NCI-H1694 (cell line): ENCODE data around the gene BAG2.

Source experiments
- DNase-seq: peaks from one replicate; lab custom pipeline; 2025; lab: John Stamatoyannopoulos, UW

Gene BAG2

DNA sequence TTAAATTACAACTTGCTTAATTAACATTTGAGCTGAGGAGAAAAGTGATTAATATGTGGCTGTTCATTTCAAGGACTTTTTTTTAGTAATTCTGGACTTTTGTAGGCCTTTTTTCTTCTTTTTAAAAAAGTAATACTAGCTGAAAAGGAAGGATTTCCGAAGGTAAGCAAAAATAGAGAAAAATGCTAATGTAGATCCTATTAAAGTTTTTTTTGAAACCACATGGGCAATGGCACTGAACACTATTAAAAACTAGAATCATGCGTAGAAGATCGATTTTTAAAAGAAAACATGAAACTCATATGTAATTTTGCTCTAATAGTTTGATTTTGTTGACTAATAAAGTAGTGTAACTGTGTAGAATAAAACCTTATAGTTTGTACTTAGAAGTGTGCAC lies 2.4 kb downstream of the BAG2 start:
- no peak for DNase-seq

DNA sequence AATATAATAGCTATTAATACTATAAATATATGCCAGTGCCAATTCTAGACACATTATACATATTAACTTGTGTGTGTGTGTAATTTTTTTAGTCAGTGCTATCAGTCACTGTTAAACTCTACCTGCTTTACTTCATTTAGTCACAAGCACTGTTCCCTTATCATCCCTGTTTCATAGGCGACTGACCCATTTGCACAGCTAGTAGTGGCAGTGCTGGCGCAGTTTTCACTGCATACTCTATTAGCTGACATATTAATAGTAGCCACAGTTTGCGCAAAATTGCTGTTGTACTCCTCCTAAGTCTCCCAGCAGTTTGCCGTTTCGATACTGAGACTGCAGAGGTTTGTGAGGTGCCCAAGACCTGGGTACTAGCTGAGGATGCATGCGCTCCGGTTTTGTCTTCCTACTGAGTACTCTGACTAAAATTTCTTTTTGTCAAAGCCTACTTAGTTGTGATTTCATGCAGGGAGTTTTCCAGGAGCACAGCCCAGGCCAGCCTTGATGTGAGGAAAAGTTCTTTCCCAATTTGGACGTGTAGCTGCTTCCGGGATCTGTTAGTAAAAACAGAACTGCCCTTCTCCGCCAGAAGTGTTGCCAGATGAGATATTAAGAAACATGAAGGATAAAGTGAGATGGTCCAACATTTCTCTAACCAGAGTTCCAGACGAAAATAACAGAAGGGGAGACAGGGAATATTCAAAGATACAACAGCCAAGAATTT lies 5.6 kb downstream of the BAG2 start:
- DNase-seq: no peak

DNA sequence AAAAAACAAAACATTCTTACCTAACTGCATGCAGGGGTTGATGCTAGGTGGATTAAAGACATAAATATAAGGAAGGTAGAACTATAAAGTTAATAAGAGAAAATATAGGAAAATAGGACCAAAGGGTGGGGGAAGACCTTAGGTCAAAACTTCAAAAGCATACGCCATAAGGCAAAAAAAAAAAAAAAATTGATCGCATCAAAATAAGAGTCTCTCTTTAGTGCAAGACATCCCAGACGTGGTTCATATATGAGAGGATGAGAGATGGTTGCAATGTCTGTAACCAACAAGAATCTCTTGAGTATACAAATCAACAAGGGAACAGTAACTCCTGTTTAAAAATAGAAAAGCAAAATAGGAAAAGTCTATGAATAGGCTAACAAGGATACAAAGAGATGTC lies 8.5 kb downstream of the BAG2 start:
- DNase-seq: no peak

DNA sequence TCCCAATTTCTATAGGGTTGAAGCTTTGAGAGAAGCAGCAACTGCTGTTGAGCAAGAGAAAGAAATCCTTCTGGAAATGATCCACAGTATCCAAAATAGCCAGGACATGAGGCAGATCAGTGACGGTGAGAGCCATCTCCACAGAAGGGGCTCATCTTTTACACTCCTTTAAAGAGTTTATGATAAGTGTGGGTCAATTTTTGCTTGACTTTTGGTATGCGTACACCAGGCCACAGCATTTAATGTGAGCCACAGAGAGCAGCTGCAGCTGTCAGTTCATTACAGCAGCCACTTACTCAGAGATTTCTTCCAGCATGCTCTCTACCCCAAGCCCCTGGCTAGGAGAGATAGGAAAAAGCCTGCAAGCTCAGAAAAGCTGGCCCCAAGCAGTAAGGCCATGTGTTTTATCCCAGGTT lies 9.9 kb downstream of the BAG2 start:
- DNase-seq: no peak

DNA sequence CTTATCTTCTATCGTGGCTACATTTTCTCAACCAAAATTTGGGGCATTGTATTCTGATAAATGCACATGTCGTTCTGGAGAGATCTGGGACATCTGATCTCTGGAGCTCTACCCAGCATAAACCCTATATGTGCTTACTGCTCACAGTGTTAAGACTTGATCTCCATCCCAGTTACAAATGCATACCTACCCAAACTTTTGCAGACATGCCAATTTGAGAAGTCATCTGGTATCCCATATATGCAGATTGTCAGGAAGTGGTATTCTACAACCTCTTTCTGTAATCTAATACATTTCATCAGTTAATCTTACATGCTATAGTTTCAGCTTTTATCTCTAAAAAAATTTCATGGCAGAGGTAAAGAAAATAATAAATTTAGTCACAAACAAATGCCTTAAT lies 11.2 kb downstream of the BAG2 start:
- DNase-seq: no peak

DNA sequence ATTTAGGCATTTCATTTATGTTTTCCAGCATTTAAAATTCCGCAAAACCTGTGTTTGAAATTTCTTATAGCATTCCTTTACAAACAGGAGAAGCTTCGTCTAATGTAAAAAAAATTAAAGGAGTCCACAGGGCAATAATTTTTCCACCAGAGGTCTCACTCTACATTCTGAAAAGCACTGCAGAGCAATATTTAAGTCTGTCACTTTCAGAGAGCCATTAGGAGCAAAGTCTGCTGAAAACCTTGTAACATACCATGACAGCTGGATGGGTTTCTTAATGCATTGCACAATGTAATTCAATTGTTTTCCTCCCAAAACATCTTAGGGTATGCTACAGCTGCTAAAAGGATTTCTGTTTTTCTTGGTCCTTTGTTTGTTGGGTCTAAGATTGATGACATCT lies 18.0 kb downstream of the BAG2 start:
- no peak for DNase-seq

DNA sequence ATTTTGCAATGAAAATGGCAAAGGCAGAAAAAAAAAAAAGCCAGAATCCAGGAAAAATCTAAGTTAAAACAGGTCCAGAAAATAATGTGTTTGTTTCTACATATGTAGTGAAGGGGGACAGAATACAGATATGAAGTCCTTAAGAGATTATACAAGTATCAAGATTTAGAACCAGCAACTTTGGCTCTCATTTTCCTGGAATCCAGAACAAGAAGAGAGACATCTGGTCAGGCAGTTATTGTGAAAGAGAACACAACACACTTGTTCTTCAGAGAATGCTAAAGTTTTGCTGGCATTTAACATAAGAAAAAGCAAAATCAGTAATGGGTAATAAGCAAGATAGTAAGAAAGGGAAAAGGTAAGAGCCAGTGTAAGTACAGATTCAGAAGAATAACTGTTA lies 21.1 kb downstream of the BAG2 start:
- DNase-seq: no peak

DNA sequence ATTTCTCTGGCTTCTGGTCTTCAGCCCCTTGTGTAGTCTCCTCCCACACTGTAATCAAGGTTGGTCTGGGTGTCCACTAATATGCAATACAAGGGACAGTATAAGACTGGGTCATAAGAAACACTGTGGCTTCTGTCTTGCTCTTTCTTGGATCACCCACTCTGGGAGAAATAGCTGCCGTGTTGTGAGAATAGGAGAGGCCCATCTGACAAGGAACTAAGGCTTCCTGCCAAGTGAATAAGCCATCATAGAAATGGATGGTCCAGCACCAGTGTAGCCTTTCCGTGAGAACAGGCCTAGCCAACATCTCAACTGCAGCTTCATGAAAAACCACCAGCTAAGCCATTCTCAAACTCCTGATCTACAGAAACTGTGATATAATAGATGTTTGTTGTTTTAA lies 23.3 kb downstream of the BAG2 start:
- DNase-seq: no peak

DNA sequence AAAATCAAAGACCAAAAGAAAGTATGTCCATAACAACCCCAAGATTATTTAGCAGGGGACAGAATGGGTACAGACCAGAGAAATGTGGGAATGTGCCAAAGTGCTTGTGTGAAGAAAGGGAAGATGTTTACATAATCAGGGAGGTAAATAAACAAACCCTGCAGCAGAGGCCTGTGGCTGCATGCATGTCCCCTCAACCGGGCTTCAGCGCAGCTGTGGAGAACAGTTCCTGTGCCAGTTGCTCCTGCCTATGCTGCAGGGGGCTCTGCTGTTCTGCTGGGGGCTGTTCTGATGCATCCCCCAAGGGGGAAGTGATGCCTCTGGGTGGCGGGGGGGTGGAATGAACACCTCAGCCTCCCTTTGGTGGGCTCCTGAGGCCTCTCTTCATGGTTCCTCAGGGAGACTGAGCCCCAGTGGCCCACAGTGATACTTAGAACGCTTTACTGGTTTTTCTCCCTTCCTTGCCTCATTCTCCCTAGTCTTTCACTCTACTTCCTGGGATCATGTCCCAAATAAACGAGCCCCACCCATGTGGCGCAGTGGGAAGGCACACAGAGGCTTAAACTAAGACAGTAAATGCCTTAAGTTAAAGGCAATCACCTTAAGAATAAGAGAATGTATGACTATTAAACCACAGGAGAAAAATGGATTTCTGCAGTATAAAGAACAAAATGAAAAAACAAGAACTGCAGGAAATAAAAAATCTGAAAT lies 27.0 kb downstream of the BAG2 start:
- no peak for DNase-seq

DNA sequence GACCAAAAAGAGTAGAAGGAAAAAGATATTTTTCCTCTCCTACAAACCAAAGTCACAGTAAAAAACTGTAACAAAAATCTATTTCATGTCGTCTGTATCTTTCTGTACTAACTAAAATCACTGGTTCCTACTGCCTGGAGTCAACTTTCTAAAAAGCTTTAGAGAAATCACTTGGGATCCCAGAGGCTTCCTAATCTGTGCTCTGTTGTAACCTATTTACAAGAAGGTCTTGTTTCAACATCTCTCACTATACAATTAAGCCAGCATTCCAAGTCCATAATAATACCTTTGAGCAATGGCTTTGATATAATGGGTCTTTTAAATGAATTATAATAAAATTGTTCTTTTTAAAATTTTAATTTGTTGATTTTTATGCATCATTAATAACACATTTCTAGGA lies 29.6 kb downstream of the BAG2 start:
- no peak for DNase-seq

DNA sequence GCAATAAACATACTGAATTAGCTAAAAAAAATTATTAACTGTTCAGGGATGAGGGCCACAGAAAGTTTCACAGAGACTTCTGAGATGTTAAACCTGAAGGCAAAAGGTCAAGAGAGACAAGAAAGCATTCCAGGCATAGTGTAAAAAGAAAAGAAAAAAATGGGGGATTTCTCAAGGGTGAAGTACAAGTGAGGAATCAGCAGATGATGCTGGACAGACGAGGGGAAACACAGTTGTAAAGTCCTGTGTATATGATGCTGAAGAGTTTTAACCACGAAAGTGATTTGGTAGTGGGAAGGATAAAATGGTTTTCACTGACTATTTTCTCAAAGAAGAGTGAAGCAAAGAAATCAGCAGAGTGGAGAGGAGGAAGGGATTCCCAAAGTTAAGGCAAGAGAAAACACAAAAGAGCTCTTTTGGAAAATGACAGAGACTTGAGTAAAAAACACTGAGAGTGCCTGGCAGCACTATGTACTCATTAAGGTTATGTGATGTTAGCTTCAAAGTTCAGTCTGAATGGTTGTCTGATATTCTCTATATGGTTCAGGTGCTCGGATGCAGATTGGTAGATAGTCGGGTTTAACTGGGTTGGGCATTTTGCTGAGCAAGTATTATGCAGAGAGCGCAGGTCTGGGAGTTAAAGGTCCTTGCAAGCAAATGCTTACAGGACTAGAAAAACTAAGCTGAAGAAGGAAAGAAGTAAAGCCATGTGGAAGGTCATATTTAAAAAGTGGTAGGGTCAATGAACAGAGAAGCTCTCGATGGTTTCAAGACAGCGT lies 33.6 kb downstream of the BAG2 start:
- DNase-seq: no peak

DNA sequence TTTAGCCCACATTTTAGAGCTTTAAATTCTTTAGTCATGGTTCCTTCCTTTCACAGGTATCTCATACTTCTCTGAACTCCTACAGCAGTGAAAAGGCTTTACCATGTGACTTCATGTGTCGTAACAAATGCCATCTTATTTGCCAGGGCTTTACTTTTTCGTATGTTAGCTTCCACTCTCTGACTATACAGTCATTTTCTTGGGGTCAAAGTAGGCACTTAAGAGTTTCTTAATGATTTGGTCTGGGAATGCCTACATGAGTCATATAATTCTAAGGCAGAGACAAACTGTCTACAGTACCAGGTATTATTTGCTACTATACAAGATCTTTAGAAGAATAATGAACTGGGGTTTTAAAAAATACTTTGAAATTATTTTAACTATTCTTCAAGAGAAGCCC lies 35.0 kb downstream of the BAG2 start:
- DNase-seq: no peak

DNA sequence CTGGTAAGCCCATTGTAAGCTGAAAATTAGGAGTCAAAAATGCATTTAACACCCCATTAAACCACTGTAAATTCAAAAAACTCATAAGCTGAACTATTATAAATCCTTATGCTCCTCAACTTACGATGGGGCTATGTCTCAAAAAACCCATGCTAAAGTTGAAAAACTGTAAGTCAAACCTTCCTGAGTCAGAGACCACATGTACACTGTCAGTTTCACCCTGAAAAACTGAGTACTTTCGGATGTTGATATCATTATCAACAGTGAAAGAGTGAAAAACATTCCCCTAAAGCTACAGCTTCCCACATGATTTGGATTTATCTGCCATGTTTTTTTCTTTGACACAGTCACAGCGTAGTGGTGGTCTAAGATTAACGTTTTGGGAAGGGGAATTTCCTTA lies 35.7 kb downstream of the BAG2 start:
- no peak for DNase-seq

DNA sequence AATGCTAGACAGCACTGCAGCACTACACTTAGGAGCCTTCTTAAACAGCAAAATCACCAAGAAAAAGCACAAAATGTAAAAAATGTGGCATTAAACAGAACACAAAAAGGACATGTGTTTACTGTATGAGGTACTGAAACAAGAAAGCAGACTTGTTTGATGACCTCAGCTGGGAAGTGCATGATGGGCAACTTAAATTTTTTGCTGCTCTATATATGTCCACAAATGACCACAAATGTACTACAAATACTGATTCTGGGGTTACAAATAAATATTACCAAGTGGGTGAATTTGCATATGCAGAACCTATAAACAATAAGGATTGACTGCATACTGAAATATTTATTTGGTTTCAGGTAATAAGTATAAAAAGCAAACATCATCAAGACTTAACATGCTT lies 36.9 kb downstream of the BAG2 start:
- no peak for DNase-seq

DNA sequence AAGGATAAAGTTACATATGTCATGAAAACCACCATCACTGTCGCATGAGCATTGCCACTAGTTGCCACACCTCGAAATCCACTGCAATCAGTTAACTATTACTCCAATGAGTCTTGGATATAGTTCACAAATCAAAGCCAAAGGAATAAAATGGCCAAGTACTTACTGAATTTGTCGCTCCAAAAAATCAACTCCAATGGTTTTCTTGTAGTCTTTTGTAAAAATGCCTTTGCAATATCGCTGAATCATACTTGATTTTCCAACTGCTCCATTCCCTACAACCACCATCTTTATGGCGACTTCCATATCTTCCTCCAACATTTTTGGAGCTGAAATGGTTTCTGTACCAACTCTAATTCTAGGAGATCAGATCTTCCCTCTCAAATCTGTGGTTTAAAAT lies 37.9 kb downstream of the BAG2 start:
- no peak for DNase-seq

DNA sequence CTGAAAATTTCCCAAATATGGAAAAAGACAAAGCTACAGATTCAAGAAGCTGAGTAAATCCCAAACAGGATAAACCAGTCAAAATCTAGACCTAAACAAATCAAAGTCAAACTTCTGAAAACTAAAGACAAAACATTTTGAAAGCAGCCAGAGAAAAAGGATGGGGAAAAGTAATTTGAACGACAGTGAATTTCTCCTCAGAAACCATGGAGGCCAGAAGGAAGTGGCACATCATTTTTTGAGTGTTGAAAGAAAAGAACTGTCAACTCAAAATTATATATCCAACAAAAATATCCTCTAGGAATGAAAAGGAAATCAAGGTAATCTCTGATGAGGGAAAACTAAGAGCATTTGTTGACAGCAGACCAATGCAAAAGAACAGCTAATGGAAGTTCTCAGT lies 43.1 kb downstream of the BAG2 start:
- no peak for DNase-seq

DNA sequence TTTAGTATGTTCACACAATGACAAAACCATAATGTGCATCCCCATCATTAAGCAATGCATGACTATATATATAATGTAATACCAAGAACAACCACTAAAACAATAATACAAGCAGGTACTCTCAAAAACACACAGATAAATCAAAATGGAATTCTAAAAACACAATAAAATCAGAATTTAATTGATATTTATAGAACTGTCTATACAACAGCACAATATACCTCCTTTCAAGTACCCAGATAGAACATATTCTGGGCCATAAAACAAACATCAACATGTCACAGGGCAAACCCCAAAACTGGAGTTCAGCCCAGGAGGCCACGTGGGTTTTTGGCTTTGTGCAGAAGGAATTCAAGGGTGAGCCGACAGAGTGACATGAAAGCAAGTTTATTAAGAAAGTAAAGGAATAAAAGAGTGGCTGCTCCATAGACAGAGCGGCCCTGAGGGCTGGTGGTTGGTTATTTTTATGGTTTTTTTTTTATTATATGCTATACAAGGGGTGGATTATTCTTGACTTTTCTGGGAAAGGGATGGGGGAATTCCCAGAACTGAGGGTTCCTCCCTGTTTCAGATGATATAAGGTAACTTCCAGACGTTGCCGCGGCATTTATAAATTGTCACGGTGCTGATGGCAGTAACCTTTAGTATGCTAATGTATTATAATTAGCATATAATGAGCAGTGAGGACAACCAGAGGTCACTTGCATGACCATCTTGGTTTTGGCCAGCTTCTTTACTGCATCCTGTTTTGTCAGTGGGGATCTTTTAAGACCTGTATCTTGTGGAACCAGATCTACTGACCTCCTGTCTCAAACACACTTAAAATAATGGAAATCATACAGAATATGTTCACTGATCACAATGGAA lies 44.3 kb downstream of the BAG2 start:
- DNase-seq: no peak

DNA sequence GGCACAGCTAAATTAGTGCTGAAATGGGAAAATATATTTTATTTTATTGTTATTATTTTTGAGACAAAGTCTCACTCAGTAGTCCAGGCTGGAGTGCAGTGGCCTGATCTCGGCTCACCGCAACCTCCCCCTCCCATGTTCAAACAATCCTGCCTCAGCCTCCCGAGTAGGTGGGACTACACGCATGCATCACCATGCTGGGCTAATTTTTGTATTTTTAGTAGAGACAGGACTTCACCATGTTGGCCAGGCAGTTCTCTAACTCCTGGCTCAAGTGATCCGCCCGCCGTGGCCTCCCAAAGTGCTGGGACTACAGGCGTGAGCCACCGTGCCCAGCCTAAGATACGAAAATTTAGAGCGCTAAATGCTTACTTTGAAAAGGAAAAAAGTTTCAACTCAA lies 45.1 kb downstream of the BAG2 start:
- DNase-seq: no peak

DNA sequence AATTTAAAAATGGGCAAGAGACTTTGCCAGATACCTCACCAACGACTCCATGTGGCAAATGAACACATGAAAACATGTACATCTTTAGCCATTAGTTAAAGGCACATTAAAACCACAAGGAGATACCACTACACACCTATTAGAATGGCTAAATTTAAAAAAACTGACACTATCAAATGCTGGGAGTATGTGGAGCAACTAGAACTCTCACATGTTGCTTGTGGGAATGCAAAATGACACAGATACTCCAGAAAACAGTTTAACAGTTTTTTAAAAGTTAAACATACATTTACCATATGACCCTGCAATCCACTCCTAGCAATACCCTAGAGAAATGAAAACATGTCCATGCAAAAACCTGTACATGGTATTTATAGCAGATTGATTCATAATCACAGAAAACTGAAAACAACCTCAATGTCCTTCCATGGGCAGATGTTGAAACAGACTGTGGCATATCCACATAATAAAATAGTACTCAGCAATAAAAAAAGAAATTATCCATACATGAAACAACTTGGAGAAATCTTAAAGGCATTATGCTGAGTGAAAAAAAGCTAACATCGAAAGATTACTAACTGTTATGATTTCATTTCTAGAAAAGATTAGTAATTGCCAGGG lies 48.1 kb downstream of the BAG2 start:
- no peak for DNase-seq

DNA sequence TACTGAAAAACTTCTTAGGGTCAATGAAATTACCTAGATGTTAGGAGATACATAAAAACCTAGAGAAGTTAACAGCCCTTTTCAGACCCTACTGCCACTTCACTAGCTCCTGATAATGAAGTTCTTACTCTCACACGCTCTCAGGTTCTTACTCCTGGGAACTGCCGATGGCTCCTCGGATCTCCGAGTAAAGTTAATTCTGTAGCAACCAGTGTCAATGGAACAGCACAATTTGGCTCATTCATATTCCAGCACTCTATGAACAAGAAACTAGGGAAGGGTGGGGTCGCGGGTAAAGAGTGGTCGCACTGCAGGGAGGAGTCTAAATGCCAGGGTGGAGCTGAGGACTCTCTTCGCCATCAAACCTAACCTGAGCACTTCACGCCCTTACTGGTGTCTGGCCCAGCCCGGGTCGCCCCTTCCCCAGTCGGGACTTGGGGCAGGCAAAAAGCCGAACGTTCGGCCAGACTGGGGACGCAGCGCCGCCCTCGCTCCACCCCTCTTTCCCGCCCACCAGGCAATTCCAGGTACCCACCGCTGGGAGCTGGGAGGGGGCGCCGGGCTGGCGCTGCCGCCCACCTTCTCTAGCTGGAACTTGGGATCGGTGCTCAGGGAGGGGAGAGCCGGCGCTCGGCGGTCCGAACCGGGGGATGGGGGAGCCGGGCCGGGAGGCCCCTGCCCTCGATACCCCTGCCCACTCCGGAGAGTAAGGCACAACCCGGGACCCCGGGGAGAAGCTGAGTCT lies 49.2 kb downstream of the BAG2 start:
- peak; percentile 39 for DNase-seq
